H9 (cell line): ENCODE data around the gene CLC. TPM values are rescaled to one million over a fixed set of nuclear protein-coding genes. Genes with fewer than 3 reads are reported as not detected.

Source experiments
- DNase-seq: peaks from one replicate; pipeline ENCODE4 v3.0.0-alpha.2; 2017
- H2AFZ ChIP-seq: one replicate; pipeline ENCODE4 v1.6.1; 2013; ENCODE audit warnings: mild to moderate bottlenecking, low read length, control low read depth, moderate library complexity
- H2AK5ac ChIP-seq: 2 replicates; pipeline ENCODE4 v1.6.1; 2013; ENCODE audit warnings: low read length, control low read depth, mixed read lengths; ENCODE audit not compliant: insufficient read length
- H2BK120ac ChIP-seq: one replicate; pipeline ENCODE4 v1.6.1; 2013; ENCODE audit warnings: low read depth, mild to moderate bottlenecking, low read length, control low read depth, inconsistent platforms; ENCODE audit not compliant: poor library complexity, severe bottlenecking
- H2BK12ac ChIP-seq: 2 replicates; pipeline ENCODE4 v1.6.1; 2013; ENCODE audit warnings: low read length, control low read depth, mixed read lengths, low read depth; ENCODE audit not compliant: insufficient read length
- H2BK15ac ChIP-seq: 2 replicates; pipeline ENCODE4 v1.6.1; 2013; ENCODE audit warnings: low read depth, low read length, control low read depth
- H2BK20ac ChIP-seq: one replicate; pipeline ENCODE4 v1.6.1; 2013; ENCODE audit warnings: low read depth, mild to moderate bottlenecking, low read length, control low read depth, inconsistent platforms; ENCODE audit not compliant: poor library complexity, severe bottlenecking
- H2BK5ac ChIP-seq: 2 replicates; pipeline ENCODE4 v1.6.1; 2013; ENCODE audit warnings: low read length, control low read depth, mixed read lengths; ENCODE audit not compliant: insufficient read length
- H3K14ac ChIP-seq: 2 replicates; pipeline ENCODE4 v1.6.1; 2013; ENCODE audit warnings: low read length, control low read depth; ENCODE audit not compliant: insufficient read depth
- H3K18ac ChIP-seq: 2 replicates; pipeline ENCODE4 v1.6.1; 2013; ENCODE audit warnings: low read depth, mild to moderate bottlenecking, mixed read lengths, low read length, control low read depth; ENCODE audit not compliant: insufficient read length
- H3K23ac ChIP-seq: 2 replicates; pipeline ENCODE4 v1.6.1; 2013; ENCODE audit warnings: low read length, control low read depth, mixed read lengths, low read depth; ENCODE audit not compliant: insufficient read length
- H3K23me2 ChIP-seq: 2 replicates; pipeline ENCODE4 v1.6.1; 2013; ENCODE audit warnings: low read depth, mild to moderate bottlenecking, mixed read lengths, low read length, control low read depth; ENCODE audit not compliant: insufficient read length, poor library complexity, severe bottlenecking
- H3K27ac ChIP-seq: 2 replicates; pipeline ENCODE4 v1.5.1; 2013; ENCODE audit warnings: low read length, control low read depth, mixed read lengths, low read depth; ENCODE audit not compliant: insufficient read length
- H3K27me3 ChIP-seq: 2 replicates; pipeline ENCODE4 v1.6.1; 2013; ENCODE audit warnings: low read length, control low read depth, inconsistent platforms; ENCODE audit not compliant: insufficient read depth
- H3K4ac ChIP-seq: 2 replicates; pipeline ENCODE4 v1.6.1; 2013; ENCODE audit warnings: low read depth, mild to moderate bottlenecking, control low read depth, inconsistent platforms, low read length, moderate library complexity
- H3K4me1 ChIP-seq: 2 replicates; pipeline ENCODE4 v1.6.1; 2013; ENCODE audit warnings: low read length, control low read depth, inconsistent platforms; ENCODE audit not compliant: insufficient read depth
- H3K4me2 ChIP-seq: 2 replicates; pipeline ENCODE4 v1.6.1; 2013; ENCODE audit warnings: low read length, control low read depth, mixed read lengths; ENCODE audit not compliant: insufficient read length, insufficient read depth
- H3K56ac ChIP-seq: 2 replicates; pipeline ENCODE4 v1.6.1; 2013; ENCODE audit warnings: low read depth, mild to moderate bottlenecking, mixed read lengths, low read length, control low read depth; ENCODE audit not compliant: insufficient read length
- H3K79me1 ChIP-seq: 2 replicates; pipeline ENCODE4 v1.6.1; 2013; ENCODE audit warnings: low read depth, mild to moderate bottlenecking, moderate library complexity, low read length, control low read depth, inconsistent platforms; ENCODE audit not compliant: insufficient read depth, poor library complexity, severe bottlenecking
- H3K79me2 ChIP-seq: 2 replicates; pipeline ENCODE4 v1.6.1; 2013; ENCODE audit warnings: low read length, control low read depth, inconsistent platforms; ENCODE audit not compliant: insufficient read depth
- H3K9ac ChIP-seq: 2 replicates; pipeline ENCODE4 v1.6.1; 2013; ENCODE audit warnings: low read length, control low read depth, mixed read lengths; ENCODE audit not compliant: insufficient read length; ENCODE audit errors: extremely low read depth
- H3K9me3 ChIP-seq: one replicate; pipeline ENCODE4 v1.6.1; 2013; ENCODE audit warnings: low read depth, low read length, inconsistent platforms; ENCODE audit not compliant: control insufficient read depth
- H3T11ph ChIP-seq: one replicate; pipeline ENCODE4 v1.6.1; 2013; ENCODE audit warnings: mild to moderate bottlenecking, low read length, control low read depth, inconsistent platforms
- H4K20me1 ChIP-seq: one replicate; pipeline ENCODE4 v1.6.1; 2013; ENCODE audit not compliant: control insufficient read depth, insufficient read length, insufficient read depth
- H4K5ac ChIP-seq: 2 replicates; pipeline ENCODE4 v1.6.1; 2013; ENCODE audit warnings: low read depth, mild to moderate bottlenecking, mixed read lengths, low read length, control low read depth; ENCODE audit not compliant: insufficient read length
- H4K8ac ChIP-seq: replicated peaks from 2 replicates; pipeline ENCODE4 v1.6.1; 2013; ENCODE audit warnings: low read length, control low read depth, mixed read lengths, low read depth; ENCODE audit not compliant: insufficient read length
- H4K91ac ChIP-seq: 2 replicates; pipeline ENCODE4 v1.6.1; 2013; ENCODE audit warnings: low read depth, mild to moderate bottlenecking, moderate library complexity, mixed read lengths, low read length, control low read depth; ENCODE audit not compliant: insufficient read length
- H3K27ac Mint-ChIP-seq, 3 experiments: 2 replicates in 2 of 3; 3 replicates in 1 of 3; pipeline ENCODE4 v1.8.0; 2020 to 2021; ENCODE audit warnings: mixed read lengths in 3 of 3, mild to moderate bottlenecking in 1 of 3, moderate library complexity in 1 of 3
- H3K27me3 Mint-ChIP-seq: 2 replicates; pipeline ENCODE4 v1.8.0; 2021; ENCODE audit warnings: low read depth, mild to moderate bottlenecking, moderate library complexity, mixed read lengths
- H3K36me3 Mint-ChIP-seq, 3 experiments: 2 replicates in 2 of 3; 3 replicates in 1 of 3; pipeline ENCODE4 v1.8.0; 2020 to 2021; ENCODE audit warnings: low read depth in 3 of 3, mixed read lengths in 3 of 3; ENCODE audit not compliant: insufficient read depth in 1 of 3
- H3K4me1 Mint-ChIP-seq, 2 experiments: 2 replicates each; pipeline ENCODE4 v1.8.0; 2020; ENCODE audit warnings: mixed read lengths in 2 of 2
- H3K4me3 Mint-ChIP-seq, 2 experiments: 2 replicates in 1 of 2; 3 replicates in 1 of 2; pipeline ENCODE4 v1.8.0; 2020 to 2021; ENCODE audit warnings: mild to moderate bottlenecking in 2 of 2, mixed read lengths in 2 of 2, moderate library complexity in 1 of 2
- H3K9me3 Mint-ChIP-seq, 2 experiments: 2 replicates in 1 of 2; 3 replicates in 1 of 2; pipeline ENCODE4 v1.8.0; 2020; ENCODE audit warnings: mild to moderate bottlenecking in 2 of 2, mixed read lengths in 2 of 2, moderate library complexity in 1 of 2
- CTCF ChIP-seq: fragments of 200-600 bp; sonication (generic); conservative IDR thresholded peaks from 3 replicates; pipeline ENCODE4 v1.8.0; 2021; ENCODE audit warnings: antibody characterized with exemption, mild to moderate bottlenecking
- total RNA-seq: library from RNA; stranded (reverse); gene quantifications from 2 replicates; pipeline ENCODE4 v1.2.1, GENCODE V29; 2021

Gene CLC
- total RNA-seq, 1 experiment from 2014 or later, result 0.39 TPM

DNA sequence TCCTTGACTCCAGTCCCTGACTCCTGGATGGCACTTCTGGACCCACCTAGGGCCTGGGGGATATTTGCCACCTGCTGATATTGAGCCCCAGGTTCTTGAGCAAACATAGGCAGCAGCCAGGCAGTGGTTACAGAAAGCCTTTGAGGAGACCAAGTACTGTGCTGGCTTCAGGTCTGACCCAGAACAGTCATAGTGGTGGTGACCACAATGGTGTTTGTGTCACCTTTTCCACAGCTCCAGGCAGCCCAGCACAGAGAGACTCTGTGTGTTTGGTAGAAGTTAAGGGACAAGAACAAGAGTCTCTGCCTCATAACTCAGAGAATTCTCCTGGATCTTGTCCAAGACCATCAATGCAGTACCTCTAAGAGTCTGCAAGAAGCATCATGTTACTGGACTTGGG is 14.6 kb upstream of the CLC start:
- Mint-ChIP-seq H3K4me1 (no peaks in the 10 kb centered on the region), H3K36me3 (no peaks in the 10 kb centered on the region), H3K27ac (no peak overlapping the region), H3K27me3 (peaks cover 10% of the 10 kb centered on the region), H3K4me3 (no peak overlapping the region), H3K9me3 (no peaks in the 10 kb centered on the region)
- Histone ChIP-seq H3K9me3 (no peaks in the 10 kb centered on the region), H2AK5ac (no peak overlapping the region), H3K23me2 (no peaks in the 10 kb centered on the region), H2BK12ac (no peak overlapping the region), H2BK15ac (no peak overlapping the region), H4K20me1 (no peaks in the 10 kb centered on the region), H3K27me3 (no peaks in the 10 kb centered on the region), H3K4ac (no peak overlapping the region), H3K4me2 (no peak overlapping the region), H3K9ac (no peak overlapping the region), H3T11ph (no peak overlapping the region), H2BK20ac (no peak overlapping the region), H3K14ac (no peak overlapping the region), H3K79me2 (no peaks in the 10 kb centered on the region), H3K27ac (no peak overlapping the region), H3K23ac (no peak overlapping the region), H3K18ac (no peak overlapping the region), H3K79me1 (no peaks in the 10 kb centered on the region), H4K8ac (no peak overlapping the region), H4K91ac (no peak overlapping the region), H4K5ac (no peak overlapping the region), H3K56ac (no peak overlapping the region), H2BK120ac (no peak overlapping the region), H2BK5ac (no peak overlapping the region), H2AFZ (no peak overlapping the region), H3K4me1 (no peaks in the 10 kb centered on the region)
- no peak for TF ChIP-seq CTCF
- DNase-seq, result no peak
